Stimulated activated CD4-positive, alpha-beta T cell treated with anti-CD3 and anti-CD28 coated beads, TNF-alpha, amount 100 ng/mL, for 1 hour (primary cell): ENCODE measurements around the gene PKNOX1.
"Not testable (repeated sequence)": the region's sequence is repeated elsewhere in the genome, so short reads cannot be mapped to it uniquely, and the experiment has no call there.

Experiments
- DNase-seq, 3 donors: peaks; one replicate each; pipeline ENCODE4 v3.0.0-alpha.2; 2020; ENCODE audit warnings: low read depth in 3 of 3, low spot score in 1 of 3

The PKNOX1 gene

GRCh38 chr21:42983103-42983502 is 8.7 kb downstream of the PKNOX1 start:
- no peak for DNase-seq

- DNase-seq: no peak
Observed at GRCh38 chr21:42983869-42984268, 9.5 kb downstream of the PKNOX1 start.

GRCh38 chr21:42986125-42986783 is 11.9 kb downstream of the PKNOX1 start:
- no peak for DNase-seq

GRCh38 chr21:42988236-42988965 is 14.0 kb downstream of the PKNOX1 start:
- DNase-seq: no peak

- not testable (repeated sequence) for DNase-seq
Observed at GRCh38 chr21:42989370-42989769, 15.0 kb downstream of the PKNOX1 start.

GRCh38 chr21:42989816-42990650 is 15.7 kb downstream of the PKNOX1 start:
- DNase-seq: no peak

- DNase-seq: no peak
Observed at GRCh38 chr21:42991992-42992740, 17.8 kb downstream of the PKNOX1 start.

GRCh38 chr21:42993051-42993712 is 18.8 kb downstream of the PKNOX1 start:
- no peak for DNase-seq

- no peak for DNase-seq
Observed at GRCh38 chr21:42997053-42997452, 22.7 kb downstream of the PKNOX1 start.

- DNase-seq: not testable (repeated sequence)
Observed at GRCh38 chr21:42997983-42998382, 23.6 kb downstream of the PKNOX1 start.

GRCh38 chr21:42999152-42999551 is 24.8 kb downstream of the PKNOX1 start:
- not testable (repeated sequence) for DNase-seq

- DNase-seq: not testable (repeated sequence)
Observed at GRCh38 chr21:43000041-43000440, 25.7 kb downstream of the PKNOX1 start.

- DNase-seq: no peak
Observed at GRCh38 chr21:43001316-43001715, 27.0 kb downstream of the PKNOX1 start.

GRCh38 chr21:43004926-43005325 is 30.6 kb downstream of the PKNOX1 start:
- no peak for DNase-seq

GRCh38 chr21:43005635-43006034 is 31.3 kb downstream of the PKNOX1 start:
- DNase-seq: no peak

GRCh38 chr21:43006051-43006873 is 31.9 kb downstream of the PKNOX1 start:
- not testable (repeated sequence) for DNase-seq

GRCh38 chr21:43006874-43007208 is 32.5 kb downstream of the PKNOX1 start:
- no peak for DNase-seq

GRCh38 chr21:43012596-43012995 is 38.2 kb downstream of the PKNOX1 start:
- DNase-seq: no peak

- no peak for DNase-seq
Observed at GRCh38 chr21:43015906-43016540, 41.7 kb downstream of the PKNOX1 start.
